GM12891 (cell line): ENCODE measurements around the gene VWF.

Experiments
- DNase-seq: peaks from one replicate; pipeline ENCODE4 v3.0.0; 2011; ENCODE audit warnings: low spot score; ENCODE audit not compliant: insufficient read length
- FAIRE-seq: peaks from 2 replicates; lab custom pipeline; 2011; peaks lifted over from hg19 to GRCh38; lab: Jason Lieb, UNC
- PAX5 ChIP-seq: IDR thresholded peaks from 2 replicates; pipeline ENCODE4 v1.6.1; 2011; ENCODE audit warnings: low read length, moderate library complexity, mild to moderate bottlenecking; ENCODE audit not compliant: insufficient read depth, severe bottlenecking
- POLR2A ChIP-seq: IDR thresholded peaks from 2 replicates; pipeline ENCODE4 v1.6.1; 2011; ENCODE audit warnings: low read depth, low read length, control low read depth
- POLR2AphosphoS5 ChIP-seq: IDR thresholded peaks from 2 replicates; pipeline ENCODE4 v1.6.1; 2011; ENCODE audit warnings: low read depth, low read length, control low read depth
- POU2F2 ChIP-seq: IDR thresholded peaks from 2 replicates; pipeline ENCODE4 v1.6.1; 2011; ENCODE audit warnings: low read depth, mild to moderate bottlenecking, control low read depth, low read length, moderate library complexity
- SPI1 ChIP-seq: IDR thresholded peaks from 2 replicates; pipeline ENCODE4 v1.6.1; 2011; ENCODE audit warnings: low read depth, low read length, control low read depth
- TAF1 ChIP-seq: IDR thresholded peaks from 2 replicates; pipeline ENCODE4 v1.6.1; 2011; ENCODE audit warnings: low read depth, low read length, control low read depth

VWF gene

GRCh38 chr12:6122201-6122600 lies 2.3 kb downstream of the VWF start:
- FAIRE-seq, result no peak
- no peak for TF ChIP-seq POLR2A
- TF ChIP-seq POLR2AphosphoS5, result no peak
- no peak for TF ChIP-seq PAX5
- TF ChIP-seq SPI1, result no peak
- TF ChIP-seq POU2F2, result no peak
- TF ChIP-seq TAF1, result no peak
- no peak for DNase-seq

GRCh38 chr12:6120796-6121473 lies 3.5 kb downstream of the VWF start:
- no peak for FAIRE-seq
- no peak for DNase-seq

GRCh38 chr12:6118891-6119568 lies 5.4 kb downstream of the VWF start:
- DNase-seq, result no peak
- no peak for FAIRE-seq
- no peak for TF ChIP-seq POLR2AphosphoS5
- TF ChIP-seq SPI1, result no peak
- TF ChIP-seq POLR2A, result no peak
- TF ChIP-seq TAF1, result no peak

More at GRCh38 chr12:6120796-6121473, 3.5 kb downstream of the VWF start:
- TF ChIP-seq POLR2AphosphoS5 (no peak), POLR2A (no peak)

GRCh38 chr12:6116471-6117021 lies 7.9 kb downstream of the VWF start:
- DNase-seq (no peak), FAIRE-seq (no peak)
- TF ChIP-seq POLR2A (no peak), SPI1 (no peak), POU2F2 (no peak), TAF1 (no peak), PAX5 (no peak), POLR2AphosphoS5 (no peak)

GRCh38 chr12:6115389-6115788 lies 9.1 kb downstream of the VWF start:
- TF ChIP-seq POLR2A (no peak), PAX5 (no peak), POU2F2 (no peak), SPI1 (no peak), TAF1 (no peak), POLR2AphosphoS5 (no peak)
- FAIRE-seq (no peak), DNase-seq (no peak)

GRCh38 chr12:6114476-6114870 lies 10.0 kb downstream of the VWF start:
- FAIRE-seq (no peak), DNase-seq (no peak)
- TF ChIP-seq TAF1 (no peak), POLR2AphosphoS5 (no peak), POLR2A (no peak), PAX5 (no peak), POU2F2 (no peak), SPI1 (no peak)

- DNase-seq (no peak), FAIRE-seq (no peak)
- TF ChIP-seq POU2F2 (no peak), PAX5 (no peak), POLR2AphosphoS5 (no peak), SPI1 (no peak), POLR2A (no peak), TAF1 (no peak)
These were observed 10.6 kb downstream of the VWF start for GRCh38 chr12:6113691-6114475.

- TF ChIP-seq PAX5, result no peak
- TF ChIP-seq POU2F2, result no peak
- no peak for TF ChIP-seq TAF1
- DNase-seq, result no peak
- no peak for FAIRE-seq
These were observed 12.5 kb downstream of the VWF start for GRCh38 chr12:6112004-6112403.

- TF ChIP-seq POLR2AphosphoS5, result no peak
- no peak for TF ChIP-seq SPI1
- no peak for TF ChIP-seq TAF1
- TF ChIP-seq POU2F2, result no peak
- no peak for TF ChIP-seq POLR2A
- TF ChIP-seq PAX5, result no peak
- FAIRE-seq, result no peak
These were observed 14.5 kb downstream of the VWF start for GRCh38 chr12:6110006-6110405.

More at GRCh38 chr12:6110006-6110405, 14.5 kb downstream of the VWF start:
- DNase-seq, result no peak
